GM19467 (cell line): ENCODE results near the gene GDA.
"Not testable (repeated sequence)": the region's sequence is repeated elsewhere in the genome, so short reads cannot be mapped to it uniquely, and the experiment has no call there.

ENCODE experiments used
- ATAC-seq: cut with Tn5 transposase; IDR thresholded peaks from one replicate; pipeline ENCODE4 v1.9.1; 2021; ENCODE audit warnings: mild to moderate bottlenecking, moderate library complexity; ENCODE audit not compliant: unreplicated experiment

The GDA gene

DNA sequence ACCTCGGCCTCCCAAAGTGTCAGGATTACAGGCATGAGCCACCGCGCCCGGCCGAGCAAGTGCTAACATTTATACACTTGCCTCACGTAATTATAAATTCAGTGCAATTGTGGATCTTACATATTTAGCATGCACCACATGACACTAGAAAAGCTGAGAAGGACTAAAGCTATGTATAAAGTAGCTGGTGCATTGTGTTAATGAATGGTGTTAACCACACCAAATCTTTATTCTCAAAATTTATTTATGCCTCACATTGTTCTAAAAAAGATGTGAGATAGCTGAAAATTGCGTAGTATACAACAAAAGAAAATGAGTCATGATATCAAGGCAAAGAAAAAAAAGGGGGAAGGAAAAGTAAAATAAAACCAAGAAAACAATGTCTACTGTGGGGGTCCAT, 54.8 kb downstream of the GDA start:
- ATAC-seq = no peak

DNA sequence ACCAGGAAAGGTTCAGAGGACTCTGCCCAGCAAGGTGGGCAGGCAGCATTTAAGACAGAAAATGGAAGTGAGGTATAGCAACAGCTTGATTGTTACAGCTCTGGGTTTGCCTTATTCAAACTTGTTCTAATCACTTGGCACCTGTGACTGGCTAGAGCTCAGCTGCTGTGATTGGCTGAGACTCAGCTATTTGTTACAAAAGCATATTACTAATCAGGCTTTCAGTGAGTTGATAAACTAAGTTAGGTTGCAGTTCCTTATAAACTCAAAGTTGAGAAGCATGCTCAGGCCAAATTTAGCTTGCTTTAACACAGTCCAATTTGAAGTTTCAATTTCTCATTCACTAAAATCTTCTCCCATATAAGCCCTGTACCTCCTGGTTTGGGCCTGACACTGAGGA, 56.3 kb downstream of the GDA start:
- peak; percentile 63 for ATAC-seq

DNA sequence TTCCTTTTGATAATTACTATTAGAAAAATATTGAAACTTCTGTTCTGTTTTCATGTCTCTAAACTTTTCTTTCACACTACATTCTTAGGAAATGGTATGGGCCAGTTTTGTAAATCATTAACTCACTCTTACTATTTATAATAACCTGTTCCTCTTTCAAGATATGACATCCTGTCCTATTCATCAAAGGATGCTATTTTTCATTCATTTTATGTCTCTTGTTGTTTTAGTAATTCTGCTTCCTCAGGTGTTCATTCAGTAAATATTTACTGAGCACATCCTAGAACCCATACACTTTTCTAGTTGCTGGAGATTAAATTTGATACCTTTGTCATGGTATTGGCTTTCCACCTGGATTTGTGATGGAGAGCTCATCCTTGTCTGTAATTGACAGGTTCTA, 58.0 kb downstream of the GDA start:
- ATAC-seq = peak; percentile 56

DNA sequence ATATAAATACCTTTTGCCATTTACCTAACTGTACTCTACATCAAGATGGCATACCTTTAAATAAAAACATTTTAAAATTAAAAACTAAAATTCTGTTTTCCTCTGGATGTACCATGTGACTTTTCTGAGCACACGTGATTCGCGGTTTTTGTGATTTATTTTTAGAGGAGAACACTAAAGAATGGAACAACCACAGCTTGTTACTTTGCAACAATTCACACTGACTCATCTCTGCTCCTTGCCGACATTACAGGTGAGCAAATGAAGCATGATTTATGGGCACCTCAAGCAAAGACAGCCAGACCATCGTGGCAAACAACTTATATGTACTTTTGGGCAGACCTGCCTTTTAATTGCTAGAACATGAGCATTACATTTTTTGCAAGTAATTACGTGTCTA, 61.3 kb downstream of the GDA start:
- no peak for ATAC-seq

DNA sequence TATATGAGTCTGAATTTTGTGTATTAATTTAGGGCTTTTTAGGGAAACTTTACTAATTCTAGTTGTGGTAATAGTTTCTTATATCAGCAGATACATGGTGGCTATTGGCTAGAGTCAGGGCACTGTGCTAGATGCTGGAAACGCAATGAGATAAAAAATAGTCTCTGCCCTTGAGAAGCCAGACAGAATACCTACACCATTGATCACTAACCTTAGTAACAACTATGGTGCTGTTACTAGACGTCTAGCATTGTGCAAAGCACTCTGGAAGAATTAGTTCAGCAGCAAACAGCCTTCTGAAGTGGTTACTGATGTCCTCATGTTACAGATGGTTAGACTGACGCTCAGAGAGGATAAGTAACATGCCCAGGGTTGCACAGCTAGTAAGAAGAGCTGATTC, 61.8 kb downstream of the GDA start:
- no peak for ATAC-seq

DNA sequence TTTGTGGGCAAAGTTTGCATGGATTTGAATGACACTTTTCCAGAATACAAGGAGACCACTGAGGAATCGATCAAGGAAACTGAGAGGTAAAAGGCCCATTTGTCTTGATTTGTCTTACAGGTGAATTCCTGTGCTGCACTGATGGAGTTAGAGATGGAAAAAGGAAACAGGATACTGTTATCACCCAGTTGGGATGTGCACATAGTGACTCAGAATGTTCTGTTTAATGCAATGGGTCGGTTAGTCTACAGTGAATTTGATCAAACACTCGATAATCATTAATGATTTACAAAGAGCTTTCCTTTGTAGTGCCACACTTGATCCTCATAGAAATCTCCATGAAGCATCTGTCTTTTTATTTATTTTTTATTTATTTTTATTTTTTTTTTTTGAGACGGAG, 64.7 kb downstream of the GDA start:
- ATAC-seq = no peak

DNA sequence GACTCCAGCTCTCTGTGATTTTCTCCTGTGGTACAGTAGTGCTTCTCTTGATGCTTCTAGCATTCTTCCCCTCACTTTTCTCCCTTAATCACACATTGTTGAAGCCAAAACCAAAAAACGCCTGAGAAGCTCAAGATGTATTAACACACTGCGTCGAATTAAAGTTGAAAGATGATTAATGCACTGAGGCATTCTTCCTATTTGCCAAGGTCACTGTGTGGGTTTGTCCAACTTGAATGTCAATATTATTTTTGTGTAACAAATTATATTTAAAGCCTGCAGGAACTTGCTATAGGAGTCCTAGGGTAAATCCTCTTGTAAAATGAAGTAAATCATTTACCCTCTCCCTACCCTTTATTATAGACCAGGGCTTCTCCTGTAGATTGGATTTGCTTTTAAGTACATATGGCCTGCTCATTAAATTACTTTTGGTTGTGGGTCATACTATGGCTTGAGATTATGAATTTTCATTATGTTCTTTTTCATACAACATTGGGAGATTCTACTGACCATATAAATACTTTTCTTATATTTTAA, 68.1 kb downstream of the GDA start:
- ATAC-seq = no peak

DNA sequence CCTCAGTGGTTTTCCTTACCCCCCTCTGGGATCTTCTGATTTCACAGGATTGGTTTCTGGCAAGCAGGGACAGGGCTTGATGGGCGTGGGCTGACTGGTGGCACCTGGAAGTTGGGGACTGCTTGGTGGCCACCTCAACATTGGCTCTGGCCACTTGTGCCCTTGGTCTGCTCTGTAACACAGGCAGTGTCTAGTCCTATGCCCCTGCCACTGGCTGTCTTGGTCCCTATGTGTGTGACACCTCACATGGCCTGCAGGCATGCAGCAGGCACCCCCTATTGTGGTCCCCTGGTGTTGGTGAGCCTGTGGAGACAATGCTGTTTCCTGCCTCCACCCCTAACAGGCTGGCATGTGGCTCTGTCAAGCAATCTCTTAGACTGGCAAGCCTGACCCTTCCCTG, 71.3 kb downstream of the GDA start:
- ATAC-seq = no peak

DNA sequence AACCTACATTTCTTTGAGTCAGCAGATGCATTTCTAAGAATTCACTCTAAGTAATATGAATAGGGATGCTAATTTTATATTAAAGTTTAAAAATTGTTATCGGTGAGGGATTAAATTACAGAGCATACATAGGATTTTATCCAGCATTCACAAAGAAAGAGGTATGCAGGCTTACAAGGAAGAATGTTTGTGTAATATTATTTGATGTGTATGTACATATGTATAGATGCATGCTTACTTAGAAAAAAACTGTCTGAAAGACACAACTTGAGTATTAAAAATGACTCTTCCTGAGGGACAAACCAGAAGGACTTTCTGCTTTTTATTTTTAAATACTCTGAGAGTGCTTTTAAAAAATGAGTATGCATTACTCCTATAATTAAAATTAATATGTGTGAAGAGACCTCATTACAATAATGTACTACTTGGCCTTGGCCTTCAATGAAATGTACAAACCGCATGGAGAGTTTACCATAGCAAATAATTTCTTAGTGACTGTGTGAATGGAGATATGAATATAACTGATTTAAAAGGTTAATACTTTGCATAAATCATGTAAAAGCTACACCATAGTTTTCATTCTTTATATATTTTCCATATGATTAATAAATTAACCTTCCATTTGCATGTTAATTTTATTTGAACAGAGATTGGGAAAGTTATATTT, 77.0 kb downstream of the GDA start:
- ATAC-seq = no peak

DNA sequence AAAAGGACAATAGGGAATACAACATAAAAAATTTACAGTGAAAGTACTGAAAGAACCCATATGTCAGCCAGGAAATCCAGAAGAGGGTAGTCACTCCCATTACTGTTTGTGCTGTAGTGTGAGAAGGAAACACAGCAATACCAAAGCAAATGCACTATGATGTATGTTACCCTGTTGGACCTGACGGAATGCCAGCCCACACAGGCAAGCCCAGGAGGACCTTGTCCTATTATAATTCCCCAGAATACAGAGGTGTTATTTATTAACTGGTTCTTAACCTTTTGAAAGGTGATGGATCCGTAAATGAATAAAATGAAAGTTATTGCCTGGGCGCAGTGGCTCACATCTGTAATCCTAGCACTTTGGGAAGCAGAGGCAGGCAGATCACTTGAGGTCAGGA, 79.0 kb downstream of the GDA start:
- ATAC-seq = no peak

DNA sequence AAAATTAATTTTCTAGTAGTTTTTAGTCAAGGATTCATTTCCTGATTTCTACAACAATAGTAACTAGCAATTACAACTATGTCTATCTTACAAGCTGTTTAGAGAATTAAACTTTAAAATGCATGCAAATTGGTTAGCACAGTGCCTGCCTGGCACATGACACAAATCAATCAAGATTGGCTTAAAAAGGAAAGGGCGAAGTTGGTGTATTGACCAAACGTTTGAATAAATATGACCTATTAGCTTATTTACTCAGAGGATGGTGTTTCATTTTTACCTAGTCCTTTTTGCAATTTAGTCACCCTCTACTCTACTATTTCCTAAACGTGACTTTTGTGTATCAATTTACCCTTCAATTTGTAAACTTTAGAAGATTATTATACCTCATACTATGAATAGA, 83.5 kb downstream of the GDA start:
- no peak for ATAC-seq

DNA sequence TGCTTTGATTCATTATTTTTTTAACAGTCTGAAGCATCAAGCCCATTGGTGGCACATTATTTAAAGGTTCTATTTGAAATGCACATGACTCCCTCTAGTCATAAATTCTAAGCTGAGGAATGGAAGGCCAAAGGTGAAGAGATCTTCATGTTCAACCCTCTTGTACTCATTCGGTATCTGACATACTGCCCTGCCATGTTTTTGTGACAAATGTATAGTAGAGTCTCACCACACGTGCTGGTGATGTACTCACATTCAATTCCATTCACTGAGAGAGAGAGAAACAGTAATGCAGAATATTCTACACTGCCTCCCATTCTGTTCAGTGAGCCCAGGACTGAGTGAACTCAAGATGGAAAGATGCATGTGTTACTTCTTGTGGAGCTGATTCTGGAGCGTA, 98.3 kb downstream of the GDA start:
- ATAC-seq = no peak

DNA sequence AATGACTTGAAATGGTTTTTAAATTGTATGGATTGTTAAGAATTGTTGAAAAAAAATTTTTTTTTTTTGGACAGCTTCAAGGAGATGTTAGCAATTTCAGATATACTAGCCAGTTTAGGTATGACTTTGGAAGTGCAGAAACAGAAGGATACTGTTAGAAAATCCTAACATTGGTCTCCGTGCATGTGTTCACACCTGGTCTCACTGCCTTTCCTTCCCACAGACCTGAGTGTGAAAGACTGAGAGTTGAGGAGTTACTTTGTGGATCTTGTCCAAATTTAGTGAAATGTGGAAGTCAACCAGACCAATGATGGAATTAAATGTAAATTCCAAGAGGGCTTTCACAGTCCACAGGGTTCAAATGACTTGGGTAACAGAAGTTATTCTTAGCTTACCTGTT, 102.3 kb downstream of the GDA start:
- ATAC-seq = no peak

DNA sequence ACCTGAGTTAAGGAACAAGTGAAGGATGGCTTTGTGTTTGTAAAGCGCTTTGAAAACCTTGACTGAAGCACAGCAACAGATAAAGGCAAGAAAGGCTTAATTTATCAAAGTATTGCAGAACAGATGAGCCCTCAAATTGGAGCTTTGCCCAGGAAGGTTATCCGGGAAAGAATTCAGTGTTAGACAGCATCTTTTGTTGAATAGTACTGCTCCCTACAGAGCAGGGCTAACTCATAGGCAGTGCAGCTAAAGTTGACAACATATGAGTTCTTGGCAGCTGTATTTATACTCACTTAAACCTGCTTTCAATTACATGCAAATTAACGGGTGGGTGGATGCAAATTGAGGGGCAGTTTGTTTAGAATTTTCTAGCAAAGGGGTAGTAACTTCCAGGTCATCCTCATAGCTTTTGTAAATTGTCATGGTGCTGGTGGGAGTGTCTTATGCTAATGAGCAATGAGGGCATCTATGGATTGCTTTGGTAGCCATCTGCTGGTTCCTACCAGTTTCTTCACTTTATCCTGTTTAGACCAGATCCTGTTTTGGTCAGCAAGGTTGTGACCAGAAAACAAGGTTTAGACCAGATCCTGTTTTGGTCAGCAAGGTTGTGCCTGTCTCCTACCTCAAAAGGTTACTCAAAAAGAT, 105.8 kb downstream of the GDA start:
- no peak for ATAC-seq

DNA sequence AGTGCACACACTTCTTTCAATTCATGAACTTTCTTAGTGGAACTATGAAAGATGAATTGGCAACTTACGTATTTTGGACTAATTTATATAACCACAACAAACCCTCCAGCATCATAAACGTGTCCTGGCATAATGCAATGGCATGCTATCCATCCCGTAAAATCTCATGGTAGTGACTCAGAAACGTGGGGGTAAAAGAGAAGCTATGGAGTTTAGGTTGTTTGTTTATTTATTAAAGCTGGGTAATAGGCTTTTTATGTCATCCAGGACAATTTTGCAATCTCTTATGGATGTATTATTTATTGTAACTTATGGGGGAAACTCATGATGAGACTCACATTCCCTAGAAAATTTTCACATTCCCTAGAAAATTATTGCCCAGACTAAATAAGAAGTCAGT, 106.3 kb downstream of the GDA start:
- no peak for ATAC-seq

DNA sequence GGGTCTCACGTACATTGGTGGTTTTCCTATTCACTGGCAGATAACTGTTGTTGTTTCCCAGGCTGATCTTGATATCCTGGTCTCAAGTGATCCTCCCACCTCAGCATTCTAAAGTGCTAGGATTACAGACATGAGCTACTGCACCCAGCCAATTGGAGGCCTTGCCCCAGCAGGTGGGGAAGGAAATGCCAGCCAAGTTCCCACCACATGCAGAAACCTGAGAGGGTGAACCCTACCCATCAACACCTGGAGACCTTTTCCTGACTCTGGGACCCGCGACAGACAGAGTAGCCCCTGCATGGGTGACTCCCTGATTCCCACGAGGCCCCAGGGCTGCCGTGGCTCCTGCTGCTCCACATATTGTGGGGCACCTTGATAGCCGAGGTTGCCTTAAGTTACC, 107.7 kb downstream of the GDA start:
- ATAC-seq = no peak

DNA sequence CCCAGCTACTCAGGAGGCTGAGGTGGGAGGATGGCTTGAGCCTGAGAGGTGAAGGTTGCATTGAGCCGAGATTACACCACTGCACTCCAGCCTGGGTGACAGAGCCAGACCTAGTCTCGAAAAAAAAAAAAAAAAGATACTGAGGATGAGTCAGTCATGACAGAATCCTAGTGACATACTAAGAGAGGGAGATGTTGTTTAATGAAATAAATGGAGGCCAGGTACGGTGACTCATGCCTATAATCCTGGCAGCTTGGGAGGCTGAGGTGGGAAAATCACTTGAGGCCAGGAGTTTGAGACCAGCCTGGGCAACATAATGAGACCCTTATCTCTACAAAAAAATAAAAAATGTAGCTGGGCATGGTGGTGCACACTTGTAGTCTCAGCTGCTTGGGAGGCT, 108.6 kb downstream of the GDA start:
- ATAC-seq = no peak

DNA sequence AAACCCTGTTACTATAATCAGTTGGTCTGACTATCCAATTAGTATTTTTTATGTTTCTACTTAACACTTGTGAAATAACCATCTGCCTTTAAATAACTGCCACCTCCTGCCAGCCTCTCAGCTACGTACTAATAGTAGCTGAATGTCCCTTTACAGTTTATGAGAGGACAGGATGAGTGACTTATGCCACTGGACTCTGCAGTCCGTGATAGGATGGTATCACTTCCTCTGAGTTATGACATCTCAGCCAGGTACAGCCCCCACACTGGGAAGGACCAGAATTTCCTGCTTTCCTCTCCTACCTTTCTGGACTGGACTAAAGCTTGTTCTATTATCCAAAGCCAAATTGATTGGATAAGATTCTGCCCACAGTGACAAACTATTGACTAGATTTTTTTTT, 112.8 kb downstream of the GDA start:
- no peak for ATAC-seq

DNA sequence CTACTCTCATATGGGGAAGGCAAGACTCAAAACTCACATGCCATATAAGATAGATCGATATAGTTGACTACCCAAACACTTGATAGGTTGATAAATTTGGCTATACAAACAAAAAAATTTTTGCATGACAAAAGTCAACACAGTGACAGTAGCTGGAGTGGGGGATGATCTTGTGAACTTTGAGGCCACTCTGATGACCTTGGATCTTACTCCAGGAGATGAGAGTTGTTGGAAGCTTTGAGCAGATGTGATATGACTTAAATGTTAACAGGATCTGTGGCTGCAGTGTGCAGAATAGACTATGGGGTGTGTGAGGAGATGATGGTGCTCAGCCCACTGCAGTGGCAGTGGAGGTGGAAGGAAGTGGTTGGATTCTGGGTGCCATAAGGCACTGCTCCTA, 114.3 kb downstream of the GDA start:
- ATAC-seq = no peak

DNA sequence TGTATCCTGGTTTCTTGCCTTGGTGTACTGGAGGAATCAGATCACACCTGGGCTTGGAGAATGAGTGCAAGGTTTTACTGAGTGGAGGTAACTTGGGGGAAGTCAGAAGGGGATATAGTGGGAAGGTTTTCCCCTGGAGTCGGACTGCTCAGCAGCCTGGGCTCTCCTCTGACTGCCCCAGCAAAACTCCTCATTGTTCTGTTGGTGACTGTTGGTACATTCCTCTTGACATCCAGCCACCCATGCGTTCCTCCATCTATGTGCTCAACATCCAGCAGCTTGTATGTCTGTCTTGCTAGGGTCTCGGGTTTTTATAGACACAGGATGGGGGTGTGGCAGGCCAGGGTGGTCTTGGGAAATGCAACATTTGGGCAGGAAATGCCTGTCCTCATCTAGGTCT, 119.7 kb downstream of the GDA start:
- no peak for ATAC-seq

DNA sequence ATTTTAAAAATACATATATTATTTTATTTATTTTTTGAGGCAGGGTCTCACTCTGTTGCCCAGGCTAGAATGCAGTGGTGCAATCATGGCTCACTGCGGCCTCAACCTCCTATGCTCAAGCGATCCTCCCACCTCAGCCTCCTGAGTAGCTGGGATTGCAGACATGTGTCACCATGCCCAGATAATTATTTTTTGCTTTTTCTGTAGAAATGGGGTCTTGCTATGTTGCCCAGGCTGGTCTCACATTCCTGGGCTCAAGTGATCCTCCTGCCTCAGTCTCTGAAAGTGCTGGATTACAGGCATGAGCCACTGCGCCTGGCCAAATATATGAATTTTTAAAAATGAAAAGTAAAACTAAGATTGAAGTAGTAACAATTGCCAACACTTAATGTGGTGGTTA, 121.1 kb downstream of the GDA start:
- ATAC-seq = not testable (repeated sequence)

DNA sequence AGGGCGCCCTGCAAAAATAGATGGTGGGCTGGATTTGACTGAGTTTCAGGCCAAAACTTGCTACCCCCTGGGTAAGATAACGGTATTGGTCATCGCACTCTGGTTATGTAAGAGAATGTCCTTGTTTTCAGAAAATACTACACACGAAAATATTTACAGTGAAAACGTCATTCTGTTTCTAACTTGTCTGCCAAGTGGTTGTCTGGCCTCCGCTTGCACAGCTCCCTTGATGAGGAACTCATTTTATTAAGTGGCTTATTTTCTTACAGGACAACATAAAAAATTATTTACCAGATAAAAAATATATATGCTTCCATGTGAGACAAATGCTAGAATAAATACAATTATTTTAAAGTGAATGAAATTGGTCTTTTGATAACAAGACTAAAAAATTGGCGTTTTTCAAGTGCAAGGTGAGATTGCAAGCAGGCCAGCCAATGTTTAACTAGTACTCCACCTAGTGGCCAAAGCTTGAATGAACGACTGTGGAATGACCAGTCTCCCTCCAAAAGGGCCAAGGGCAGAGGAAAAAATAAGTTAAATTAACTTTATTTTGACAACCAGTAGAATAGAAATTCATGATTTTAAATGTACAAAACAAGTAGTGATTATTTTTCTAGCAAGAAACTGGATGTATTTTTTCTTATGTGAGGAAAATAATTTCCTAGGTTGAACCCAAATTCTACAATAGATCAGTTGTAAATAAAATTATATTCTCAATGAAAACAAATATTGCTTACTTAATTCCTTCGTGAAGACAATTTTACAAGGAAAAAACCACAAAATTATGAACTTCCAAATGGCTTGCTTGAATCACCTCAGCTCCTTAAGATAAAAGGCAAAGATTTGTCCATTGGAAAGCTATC, 122.6 kb downstream of the GDA start:
- ATAC-seq = no peak
